HepG2 (cell line): Measurements from ENCODE around the gene RERE. TPM values are rescaled to one million over a fixed set of nuclear protein-coding genes. Genes with fewer than 3 reads are reported as not detected.
A peak's percentile ranks its signal among the peaks of the same experiment; 100 is the strongest.

Source experiments
- CBX1 ChIP-seq: IDR thresholded peaks from one replicate; pipeline ENCODE4 v1.6.1; 2016; ENCODE audit warnings: antibody characterized with exemption, low read depth
- CEBPG ChIP-seq: IDR thresholded peaks from 2 replicates; pipeline ENCODE4 v1.6.1; 2016
- DNMT1 ChIP-seq: sonication (generic); formaldehyde crosslinking; IDR thresholded peaks from 2 replicates; pipeline ENCODE4 v1.5.1; 2020; ENCODE audit warnings: mild to moderate bottlenecking, missing genetic modification reagents
- FOXA1 ChIP-seq, 2 experiments: fragments of 450-650 bp in 1 of 2; sonication (generic) in 1 of 2; formaldehyde crosslinking in 1 of 2; IDR thresholded peaks; 2 replicates each; pipeline versions ENCODE4 v1.4.0 to v1.6.1; 2016 to 2020; ENCODE audit warnings: missing genetic modification reagents in 1 of 2
- MED1 ChIP-seq: sonication (generic); formaldehyde crosslinking; IDR thresholded peaks from 2 replicates; pipeline ENCODE4 v1.4.0; 2020; ENCODE audit warnings: missing genetic modification reagents
- NFKB2 ChIP-seq: sonication (generic); formaldehyde crosslinking; IDR thresholded peaks from 2 replicates; pipeline ENCODE4 v1.4.0; 2020; ENCODE audit warnings: missing genetic modification reagents, borderline replicate concordance
- SRY ChIP-seq: sonication (generic); formaldehyde crosslinking; IDR thresholded peaks from 2 replicates; pipeline ENCODE4 v1.8.0; 2022; ENCODE audit warnings: mild to moderate bottlenecking, missing genetic modification reagents
- ZNF260 ChIP-seq: sonication (generic); formaldehyde crosslinking; IDR thresholded peaks from 2 replicates; pipeline ENCODE4 v1.4.0; 2020; ENCODE audit warnings: missing genetic modification reagents, low read depth, mild to moderate bottlenecking, borderline replicate concordance
- ZNF343 ChIP-seq: sonication (generic); formaldehyde crosslinking; IDR thresholded peaks from 2 replicates; pipeline ENCODE4 v1.4.0; 2020; ENCODE audit warnings: mild to moderate bottlenecking, missing genetic modification reagents
- ZNF367 ChIP-seq: sonication (generic); formaldehyde crosslinking; IDR thresholded peaks from 2 replicates; pipeline ENCODE4 v1.4.0; 2020; ENCODE audit warnings: missing genetic modification reagents, borderline replicate concordance
- ZNF558 ChIP-seq: sonication (generic); formaldehyde crosslinking; IDR thresholded peaks from 2 replicates; pipeline ENCODE4 v1.9.0; 2022; ENCODE audit warnings: mild to moderate bottlenecking, missing genetic modification reagents, borderline replicate concordance
- ZNF567 ChIP-seq: sonication (generic); formaldehyde crosslinking; IDR thresholded peaks from 2 replicates; pipeline ENCODE4 v1.8.1; 2023; ENCODE audit warnings: mild to moderate bottlenecking, missing genetic modification reagents, borderline replicate concordance
- ZNF572 ChIP-seq: sonication (generic); formaldehyde crosslinking; IDR thresholded peaks from 2 replicates; pipeline ENCODE4 v1.5.1; 2020; ENCODE audit warnings: mild to moderate bottlenecking, missing genetic modification reagents
- ZNF737 ChIP-seq: sonication (generic); formaldehyde crosslinking; IDR thresholded peaks from 2 replicates; pipeline ENCODE4 v1.5.0; 2020; ENCODE audit warnings: missing genetic modification reagents, mild to moderate bottlenecking, borderline replicate concordance
- polyA plus RNA-seq, 8 experiments: library from polyadenylated mRNA; depleted of rRNA in 3 of 8; stranded (reverse) in 7 of 8; unstranded in 1 of 8; fragments of >200 nt; fragmentation: Illumina TruSeq in 4 of 8; extraction: Trizol in 4 of 8; gene quantifications; 2 replicates each; pipeline versions ENCODE4 v1.2.1 to v1.2.3, GENCODE V29; 2011 to 2016; ENCODE audit warnings: low read depth in 4 of 8, missing spikeins in 1 of 8, mixed read lengths in 1 of 8; ENCODE audit not compliant: insufficient read depth in 1 of 8
- total RNA-seq, 5 experiments: library from RNA; depleted of rRNA; stranded (reverse); fragments of >200 nt; fragmentation: Illumina TruSeq; extraction: Trizol; gene quantifications; 2 replicates each; pipeline ENCODE4 v1.2.3, GENCODE V29; 2016; ENCODE audit warnings: low read depth in 1 of 5
- TF ChIP-seq, protein P1 (sequence below): sonication (generic); formaldehyde crosslinking; IDR thresholded peaks from 2 replicates; pipeline ENCODE4 v1.4.0; 2020; ENCODE audit warnings: missing genetic modification reagents
- TF ChIP-seq, protein P2 (sequence below): sonication (generic); formaldehyde crosslinking; IDR thresholded peaks from 2 replicates; pipeline ENCODE4 v1.5.1; 2020; ENCODE audit warnings: missing genetic modification reagents, mild to moderate bottlenecking, borderline replicate concordance
- TF ChIP-seq, protein P3 (sequence below): sonication (generic); formaldehyde crosslinking; IDR thresholded peaks from 2 replicates; pipeline ENCODE4 v1.8.0; 2022; ENCODE audit warnings: mild to moderate bottlenecking, missing genetic modification reagents
- TF ChIP-seq, protein P4 (sequence below): sonication (generic); formaldehyde crosslinking; IDR thresholded peaks from 2 replicates; pipeline ENCODE4 v1.4.0; 2020; ENCODE audit warnings: missing genetic modification reagents, borderline replicate concordance

Gene RERE
- total and polyA plus RNA-seq, 2 of the 13 experiments (the other 11 are each of a cell fraction or from before 2014, with no cell fraction given), result 18.3 to 21.9 TPM

DNA sequence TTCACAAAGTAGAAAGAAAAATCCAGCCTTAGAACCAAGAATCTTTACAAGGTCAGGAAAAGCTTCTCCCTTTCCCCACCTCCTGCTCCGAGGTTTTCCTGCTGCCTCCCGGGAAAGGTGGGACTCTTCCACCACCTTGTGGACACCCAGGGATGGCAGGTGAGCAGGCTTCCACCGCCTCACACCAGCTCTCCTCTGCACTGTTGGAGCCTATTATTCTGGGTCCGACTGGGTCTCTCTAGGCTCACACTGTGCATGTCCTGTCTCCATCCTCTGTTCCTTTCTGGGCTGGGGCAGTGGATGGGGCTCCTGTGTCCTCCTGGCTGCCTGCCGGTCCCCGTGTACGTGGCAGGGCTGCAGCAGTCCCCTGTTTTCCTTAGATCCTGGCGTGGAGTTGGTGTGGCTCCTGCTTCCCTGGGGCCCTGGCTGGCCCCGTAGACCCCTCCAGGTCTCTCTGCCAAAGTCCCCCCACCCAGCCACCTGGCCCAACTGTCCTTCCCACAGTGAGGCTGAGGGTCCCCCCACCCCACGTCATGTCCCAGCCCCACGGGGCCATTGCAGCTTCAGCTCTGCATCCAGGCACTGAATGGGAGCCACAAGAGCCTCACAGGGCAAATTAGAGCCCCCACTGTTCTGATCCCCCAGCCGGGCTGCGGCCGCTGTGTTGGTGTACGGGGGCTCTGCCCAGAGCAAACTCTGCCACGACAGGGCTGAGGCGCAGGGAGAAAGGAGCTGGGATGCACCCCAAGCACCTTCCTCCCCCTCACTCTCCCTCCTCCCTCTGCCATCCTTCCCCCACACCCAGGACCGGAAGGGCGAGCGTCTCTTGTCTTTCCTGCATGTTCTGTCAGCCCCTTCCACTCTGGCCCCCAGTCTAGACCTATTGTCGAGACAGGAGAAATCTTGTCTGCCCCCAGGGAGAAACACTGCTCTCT lies 502.8 kb downstream of the RERE start (continued):
- TF ChIP-seq ZNF260 (CRISPR knock-in tag) (no peak), ZNF737 (CRISPR knock-in tag) (no peak), ZNF343 (CRISPR knock-in tag) (no peak), FOXA1 (IDR thresholded peaks at IDR 0.05) (no peak), FOXA1 (CRISPR knock-in tag; IDR thresholded peaks at IDR 0.05) (no peak), ZNF567 (CRISPR knock-in tag) (no peak), ZNF572 (CRISPR knock-in tag) (no peak), ZNF558 (CRISPR knock-in tag) (no peak), CEBPG (CRISPR knock-in tag) (0 out of 2 replicates have a peak, but pooled peaks have one; percentile 28), DNMT1 (CRISPR knock-in tag) (0 out of 2 replicates have a peak, but pooled peaks have one; percentile 23), CBX1 (no peak), ZNF367 (CRISPR knock-in tag) (no peak), SRY (CRISPR knock-in tag) (no peak), NFKB2 (CRISPR knock-in tag) (no peak; the same call in 1 of the 2 replicates), MED1 (CRISPR knock-in tag) (peak; percentile 76)
- TF ChIP-seq, protein P1, sequence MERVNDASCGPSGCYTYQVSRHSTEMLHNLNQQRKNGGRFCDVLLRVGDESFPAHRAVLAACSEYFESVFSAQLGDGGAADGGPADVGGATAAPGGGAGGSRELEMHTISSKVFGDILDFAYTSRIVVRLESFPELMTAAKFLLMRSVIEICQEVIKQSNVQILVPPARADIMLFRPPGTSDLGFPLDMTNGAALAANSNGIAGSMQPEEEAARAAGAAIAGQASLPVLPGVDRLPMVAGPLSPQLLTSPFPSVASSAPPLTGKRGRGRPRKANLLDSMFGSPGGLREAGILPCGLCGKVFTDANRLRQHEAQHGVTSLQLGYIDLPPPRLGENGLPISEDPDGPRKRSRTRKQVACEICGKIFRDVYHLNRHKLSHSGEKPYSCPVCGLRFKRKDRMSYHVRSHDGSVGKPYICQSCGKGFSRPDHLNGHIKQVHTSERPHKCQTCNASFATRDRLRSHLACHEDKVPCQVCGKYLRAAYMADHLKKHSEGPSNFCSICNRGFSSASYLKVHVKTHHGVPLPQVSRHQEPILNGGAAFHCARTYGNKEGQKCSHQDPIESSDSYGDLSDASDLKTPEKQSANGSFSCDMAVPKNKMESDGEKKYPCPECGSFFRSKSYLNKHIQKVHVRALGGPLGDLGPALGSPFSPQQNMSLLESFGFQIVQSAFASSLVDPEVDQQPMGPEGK (CRISPR knock-in tag), result 0 out of 2 replicates have a peak, but pooled peaks have one; percentile 12
- TF ChIP-seq, protein P2, sequence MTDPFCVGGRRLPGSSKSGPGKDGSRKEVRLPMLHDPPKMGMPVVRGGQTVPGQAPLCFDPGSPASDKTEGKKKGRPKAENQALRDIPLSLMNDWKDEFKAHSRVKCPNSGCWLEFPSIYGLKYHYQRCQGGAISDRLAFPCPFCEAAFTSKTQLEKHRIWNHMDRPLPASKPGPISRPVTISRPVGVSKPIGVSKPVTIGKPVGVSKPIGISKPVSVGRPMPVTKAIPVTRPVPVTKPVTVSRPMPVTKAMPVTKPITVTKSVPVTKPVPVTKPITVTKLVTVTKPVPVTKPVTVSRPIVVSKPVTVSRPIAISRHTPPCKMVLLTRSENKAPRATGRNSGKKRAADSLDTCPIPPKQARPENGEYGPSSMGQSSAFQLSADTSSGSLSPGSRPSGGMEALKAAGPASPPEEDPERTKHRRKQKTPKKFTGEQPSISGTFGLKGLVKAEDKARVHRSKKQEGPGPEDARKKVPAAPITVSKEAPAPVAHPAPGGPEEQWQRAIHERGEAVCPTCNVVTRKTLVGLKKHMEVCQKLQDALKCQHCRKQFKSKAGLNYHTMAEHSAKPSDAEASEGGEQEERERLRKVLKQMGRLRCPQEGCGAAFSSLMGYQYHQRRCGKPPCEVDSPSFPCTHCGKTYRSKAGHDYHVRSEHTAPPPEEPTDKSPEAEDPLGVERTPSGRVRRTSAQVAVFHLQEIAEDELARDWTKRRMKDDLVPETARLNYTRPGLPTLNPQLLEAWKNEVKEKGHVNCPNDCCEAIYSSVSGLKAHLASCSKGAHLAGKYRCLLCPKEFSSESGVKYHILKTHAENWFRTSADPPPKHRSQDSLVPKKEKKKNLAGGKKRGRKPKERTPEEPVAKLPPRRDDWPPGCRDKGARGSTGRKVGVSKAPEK, result no peak
- TF ChIP-seq, protein P3, sequence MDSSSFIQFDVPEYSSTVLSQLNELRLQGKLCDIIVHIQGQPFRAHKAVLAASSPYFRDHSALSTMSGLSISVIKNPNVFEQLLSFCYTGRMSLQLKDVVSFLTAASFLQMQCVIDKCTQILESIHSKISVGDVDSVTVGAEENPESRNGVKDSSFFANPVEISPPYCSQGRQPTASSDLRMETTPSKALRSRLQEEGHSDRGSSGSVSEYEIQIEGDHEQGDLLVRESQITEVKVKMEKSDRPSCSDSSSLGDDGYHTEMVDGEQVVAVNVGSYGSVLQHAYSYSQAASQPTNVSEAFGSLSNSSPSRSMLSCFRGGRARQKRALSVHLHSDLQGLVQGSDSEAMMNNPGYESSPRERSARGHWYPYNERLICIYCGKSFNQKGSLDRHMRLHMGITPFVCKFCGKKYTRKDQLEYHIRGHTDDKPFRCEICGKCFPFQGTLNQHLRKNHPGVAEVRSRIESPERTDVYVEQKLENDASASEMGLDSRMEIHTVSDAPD, result no peak
- TF ChIP-seq, protein P4, sequence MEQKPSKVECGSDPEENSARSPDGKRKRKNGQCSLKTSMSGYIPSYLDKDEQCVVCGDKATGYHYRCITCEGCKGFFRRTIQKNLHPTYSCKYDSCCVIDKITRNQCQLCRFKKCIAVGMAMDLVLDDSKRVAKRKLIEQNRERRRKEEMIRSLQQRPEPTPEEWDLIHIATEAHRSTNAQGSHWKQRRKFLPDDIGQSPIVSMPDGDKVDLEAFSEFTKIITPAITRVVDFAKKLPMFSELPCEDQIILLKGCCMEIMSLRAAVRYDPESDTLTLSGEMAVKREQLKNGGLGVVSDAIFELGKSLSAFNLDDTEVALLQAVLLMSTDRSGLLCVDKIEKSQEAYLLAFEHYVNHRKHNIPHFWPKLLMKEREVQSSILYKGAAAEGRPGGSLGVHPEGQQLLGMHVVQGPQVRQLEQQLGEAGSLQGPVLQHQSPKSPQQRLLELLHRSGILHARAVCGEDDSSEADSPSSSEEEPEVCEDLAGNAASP, result peak; percentile 50; the same call in 1 of the 2 replicates
